Activated CD8-positive, alpha-beta memory T cell treated with anti-CD3 and anti-CD28 coated beads for 4 hours (primary cell): ENCODE data around the gene BMPR2.

Experiments
- DNase-seq, 2 donors: peaks; one replicate each; pipeline ENCODE4 v3.0.0-alpha.2; 2020; ENCODE audit warnings: low read depth in 2 of 2

Gene BMPR2

GRCh38 chr2:202599911-202600310 lies 223.8 kb downstream of the BMPR2 start:
- no peak for DNase-seq

GRCh38 chr2:202604699-202605098 lies 228.6 kb downstream of the BMPR2 start:
- no peak for DNase-seq

- DNase-seq = no peak
Measured at GRCh38 chr2:202605174-202605573, 229.0 kb downstream of the BMPR2 start.

GRCh38 chr2:202608142-202608852 lies 232.2 kb downstream of the BMPR2 start:
- DNase-seq = no peak

- DNase-seq = no peak
Measured at GRCh38 chr2:202609381-202610145, 233.4 kb downstream of the BMPR2 start.

DNA sequence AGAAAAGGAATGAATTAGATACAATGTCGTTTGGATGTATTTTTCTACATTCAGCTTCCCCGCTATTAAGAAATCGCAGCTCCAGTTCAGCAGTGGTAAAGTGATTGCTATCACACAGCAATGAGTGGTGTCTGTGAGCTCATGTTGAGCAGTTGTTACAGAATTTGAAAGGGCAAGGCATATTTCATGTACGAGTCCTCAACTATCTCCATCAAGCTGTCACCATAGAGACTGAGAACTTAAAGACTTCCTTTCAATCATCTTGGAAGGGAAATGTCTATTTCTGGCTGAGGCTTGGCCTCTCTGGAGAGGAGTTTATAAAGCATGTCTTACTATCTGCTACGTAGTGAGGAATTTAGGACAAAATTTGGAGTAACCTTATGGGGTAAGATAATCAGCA lies 234.3 kb downstream of the BMPR2 start:
- DNase-seq = no peak

- DNase-seq = no peak
Measured at GRCh38 chr2:202612145-202612544, 236.0 kb downstream of the BMPR2 start.

DNA sequence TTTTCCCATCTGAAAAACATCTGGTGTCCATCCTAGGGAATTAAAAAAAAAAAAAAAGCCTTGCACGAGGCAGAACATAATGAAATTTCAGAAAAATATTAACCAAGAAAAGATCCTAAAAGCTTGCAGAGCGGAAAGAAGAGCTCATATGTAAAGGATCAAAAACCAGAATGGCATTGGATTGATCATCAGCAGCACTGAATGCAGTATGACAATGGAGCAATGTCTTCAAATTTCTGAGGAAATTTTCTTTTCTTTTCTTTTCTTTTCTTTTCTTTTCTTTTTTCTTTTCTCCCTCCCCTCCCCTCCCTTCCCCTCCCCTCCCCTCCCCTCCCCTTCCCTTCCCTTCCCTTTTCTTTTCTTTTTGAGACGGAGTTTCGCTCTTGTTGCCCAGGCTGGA lies 237.4 kb downstream of the BMPR2 start:
- no peak for DNase-seq
